HG03045 (cell line): ENCODE data around the gene ATP6V1G1.
"Not testable (repeated sequence)": the region's sequence is repeated elsewhere in the genome, so short reads cannot be mapped to it uniquely, and the experiment has no call there.

ENCODE experiments used
- ATAC-seq: cut with Tn5 transposase; IDR thresholded peaks from one replicate; pipeline ENCODE4 v1.9.1; 2021; ENCODE audit warnings: mild to moderate bottlenecking, moderate library complexity; ENCODE audit not compliant: unreplicated experiment

ATP6V1G1 gene

DNA sequence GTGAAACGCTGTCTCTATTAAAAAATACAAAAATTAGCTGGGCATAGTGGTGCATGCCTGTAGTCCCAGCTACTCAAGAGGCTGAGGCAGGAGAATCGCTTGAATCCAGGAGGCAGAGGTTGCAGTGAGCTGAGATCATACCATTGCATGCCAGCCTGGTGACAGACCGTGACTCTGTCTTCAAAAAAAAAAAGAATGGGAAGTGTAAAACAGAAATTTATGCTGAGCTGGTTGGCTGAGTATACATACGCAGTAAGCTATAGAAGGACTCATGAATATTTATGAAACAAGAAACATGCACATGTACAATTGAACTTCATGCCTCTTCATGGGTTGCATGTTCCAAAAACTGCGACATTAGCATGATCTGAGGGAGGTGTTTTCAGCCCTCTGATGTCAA, 10.8 kb upstream of the ATP6V1G1 start:
- not testable (repeated sequence) for ATAC-seq

DNA sequence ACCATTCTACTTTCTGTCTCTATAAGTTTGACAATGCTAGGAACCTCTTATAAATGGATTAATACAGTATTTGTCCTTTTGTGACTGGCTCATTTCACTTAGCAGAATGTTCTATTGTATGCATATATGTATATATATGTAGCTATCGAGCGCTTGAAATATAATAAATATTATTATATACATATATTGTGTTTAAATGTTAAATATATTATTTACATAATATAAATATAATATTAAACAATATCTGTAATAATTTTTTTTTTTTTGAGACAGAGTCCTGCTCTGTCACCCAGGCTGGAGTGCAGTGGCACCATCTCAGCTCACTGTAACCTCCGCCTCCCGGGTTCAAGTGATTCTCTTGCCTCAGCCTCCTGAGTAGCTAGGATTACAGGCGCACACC, 9.4 kb upstream of the ATP6V1G1 start:
- not testable (repeated sequence) for ATAC-seq

DNA sequence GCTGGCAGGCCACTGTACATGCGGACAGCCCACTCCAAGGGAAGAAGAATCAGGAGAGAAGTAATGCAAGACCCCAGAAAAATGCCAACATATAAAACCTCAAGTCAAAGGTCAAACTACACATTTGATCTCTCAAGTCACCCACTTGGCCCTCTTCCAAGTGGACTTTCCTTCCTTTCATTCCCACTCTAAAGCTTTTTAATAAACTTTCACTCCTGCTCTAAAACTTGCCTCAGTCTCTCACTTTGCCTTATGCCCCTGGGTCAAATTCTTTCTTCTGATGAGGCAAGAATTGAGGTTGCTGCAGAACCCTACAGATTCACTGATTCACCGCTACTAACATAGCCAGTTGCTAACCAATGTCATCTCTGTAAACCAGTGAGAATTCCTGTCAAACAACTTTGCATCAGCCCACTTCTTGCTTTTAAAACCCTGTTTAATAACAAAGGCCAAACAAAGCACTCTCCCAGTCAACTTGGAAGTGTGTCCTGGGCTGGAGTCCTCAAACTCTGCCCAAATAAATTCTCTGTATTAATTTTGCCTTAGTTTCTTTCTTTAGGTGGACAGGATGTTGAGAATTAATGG, 6.9 kb upstream of the ATP6V1G1 start:
- no peak for ATAC-seq

DNA sequence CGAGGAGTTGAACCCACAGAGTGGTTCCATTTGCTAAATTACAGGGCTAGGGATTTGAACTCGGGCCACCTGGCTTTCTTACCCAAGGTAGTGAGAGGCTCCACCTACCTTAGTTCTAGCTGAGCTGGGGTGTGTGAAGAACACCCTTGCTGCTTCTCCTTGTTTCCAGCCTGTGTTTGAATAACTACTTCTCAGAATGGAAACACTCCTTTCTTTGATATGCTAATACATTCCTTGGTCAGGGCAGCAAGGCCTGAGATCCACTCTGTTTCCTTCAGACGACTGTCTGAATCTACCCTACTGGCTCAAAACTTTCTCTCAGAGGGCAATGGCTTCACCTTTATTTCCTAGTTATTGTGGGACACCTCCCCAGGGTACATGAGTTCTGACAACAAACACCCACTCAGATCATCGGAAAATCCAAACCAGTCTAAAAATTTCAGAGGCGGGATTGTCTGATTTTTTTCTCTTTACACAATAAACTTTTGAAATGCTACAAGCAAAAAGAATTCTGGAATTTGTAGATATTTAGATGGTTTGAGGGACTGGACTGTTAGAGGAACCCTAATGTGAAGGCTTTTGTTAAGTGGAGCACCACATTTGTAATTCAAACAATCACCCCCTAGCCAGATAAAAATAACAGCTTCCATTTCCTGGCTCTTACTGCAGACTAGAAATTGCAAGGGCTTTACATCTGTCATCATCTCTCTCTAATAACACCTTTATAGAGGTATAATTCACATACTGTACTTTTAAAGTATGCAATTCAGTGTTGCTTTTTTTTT, 4.0 kb upstream of the ATP6V1G1 start:
- no peak for ATAC-seq

DNA sequence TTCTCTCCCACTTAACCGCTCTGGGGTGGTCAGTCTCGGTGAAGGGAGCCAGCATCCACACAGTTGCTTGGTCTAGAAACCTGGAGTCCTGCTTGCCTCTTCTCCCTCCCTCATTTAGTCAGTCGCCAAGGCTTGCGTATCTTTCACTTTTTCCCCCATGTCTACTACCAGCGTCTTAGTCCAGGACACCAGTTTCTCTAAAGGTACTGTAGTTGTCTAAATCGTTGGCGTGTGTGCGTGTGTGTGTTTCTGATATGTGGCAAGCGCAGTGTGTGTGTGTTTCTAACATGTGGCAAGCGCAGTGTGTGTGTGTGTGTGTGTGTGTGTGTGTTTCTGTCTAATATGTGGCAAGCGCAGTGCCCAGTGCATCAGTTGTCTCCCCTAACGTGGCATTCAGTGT, 641 bp downstream of the ATP6V1G1 start:
- no peak for ATAC-seq

DNA sequence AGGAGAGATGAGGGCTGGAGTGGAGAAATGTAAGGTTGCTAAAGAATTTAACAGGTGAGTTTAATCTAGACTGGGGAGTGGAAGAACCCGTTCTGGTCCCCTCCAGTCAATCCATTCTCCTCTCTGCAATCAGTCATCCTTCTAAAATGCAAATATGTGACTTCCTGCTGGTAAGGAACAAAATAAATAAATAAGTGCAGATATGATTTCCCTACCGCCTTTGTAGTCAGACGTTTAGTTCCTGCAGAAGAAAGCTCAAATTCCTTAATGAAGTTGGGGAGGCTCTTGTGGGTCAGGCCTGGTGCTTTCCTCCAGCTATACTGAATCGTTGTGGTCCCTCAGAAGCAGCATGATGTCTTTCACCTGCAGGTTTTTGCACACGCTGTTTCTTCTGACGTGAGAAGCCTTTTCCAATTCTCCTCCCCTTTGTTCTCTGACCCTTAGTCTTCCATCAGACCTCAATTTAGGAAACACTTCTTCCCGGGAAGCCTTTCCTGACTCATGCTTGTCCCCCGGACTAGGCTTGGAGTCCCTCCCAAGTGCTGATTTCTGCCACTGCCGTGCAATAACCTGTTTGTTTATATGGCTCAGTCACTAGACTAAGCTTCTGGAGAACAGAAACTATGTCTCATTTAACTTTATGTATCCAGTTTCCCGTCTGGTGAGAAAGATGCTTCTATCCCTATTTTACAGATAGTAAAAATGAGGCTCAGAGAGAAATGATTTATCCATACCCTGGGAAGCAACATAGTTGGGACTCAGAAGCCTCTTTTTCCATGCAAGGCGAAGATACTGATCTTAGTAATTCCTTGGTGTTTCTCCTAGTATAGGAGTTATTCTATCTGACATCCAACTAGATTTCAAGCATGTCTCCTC, 1.3 kb downstream of the ATP6V1G1 start:
- ATAC-seq: no peak

DNA sequence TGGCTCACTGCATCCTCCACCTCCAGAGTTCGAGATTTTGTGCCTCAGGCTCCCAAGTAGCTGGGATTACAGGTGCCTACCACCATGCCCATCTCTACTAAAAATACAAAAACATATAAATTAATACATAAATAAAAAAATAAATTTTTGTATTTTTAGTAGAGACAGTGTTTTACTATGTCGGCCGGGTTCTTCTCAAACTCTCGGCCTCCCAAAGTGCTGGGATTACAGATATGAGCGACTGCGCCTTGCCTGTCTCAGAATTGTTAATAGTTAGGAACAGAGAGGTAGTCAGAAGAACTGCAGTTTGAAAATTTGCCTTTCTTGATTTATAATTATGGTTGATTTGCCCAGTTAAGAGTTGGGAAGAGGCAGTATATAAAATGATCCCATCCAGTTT, 2.8 kb downstream of the ATP6V1G1 start:
- no peak for ATAC-seq

DNA sequence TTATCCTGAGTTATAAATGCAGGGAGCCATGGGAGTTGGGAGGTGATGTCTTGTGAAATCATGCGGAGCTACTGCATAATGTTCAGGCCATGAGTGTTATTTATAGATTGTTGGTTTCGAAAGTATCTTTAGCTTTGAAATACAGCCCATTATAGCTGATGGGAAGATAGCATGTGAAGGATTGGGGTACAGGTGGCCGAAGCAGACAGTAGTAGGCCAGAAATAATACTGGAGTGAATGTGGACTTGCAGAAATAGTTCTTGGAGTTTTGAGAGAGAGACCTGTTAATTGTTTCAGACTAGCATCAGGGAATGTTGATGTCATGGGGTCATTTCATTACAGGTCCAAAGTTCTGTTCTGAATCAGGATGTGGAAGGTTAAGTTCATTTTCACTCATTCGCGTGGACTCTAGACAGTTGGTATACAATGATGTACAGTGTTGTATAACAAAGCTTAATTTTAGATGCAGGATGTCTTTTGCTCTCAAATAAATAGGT, 3.8 kb downstream of the ATP6V1G1 start:
- ATAC-seq: no peak

DNA sequence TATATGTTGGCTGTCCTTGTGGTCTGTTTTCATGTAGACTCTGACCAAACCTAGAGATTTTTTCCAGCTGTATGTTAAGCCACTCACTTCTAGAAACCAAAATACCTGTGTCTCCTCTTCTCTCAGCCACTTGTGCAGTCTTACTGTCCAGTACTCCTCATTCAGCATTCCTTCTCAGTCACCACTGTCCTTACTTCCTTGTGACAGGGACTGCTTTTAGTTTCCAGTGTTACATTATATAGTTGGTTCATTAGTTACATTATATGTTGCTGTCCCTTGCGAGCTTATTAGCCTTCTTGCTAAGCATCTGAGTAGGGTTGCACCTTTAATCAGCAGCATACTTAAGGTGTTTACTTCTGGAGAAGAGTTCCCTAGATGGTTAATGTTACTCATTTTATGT, 4.3 kb downstream of the ATP6V1G1 start:
- no peak for ATAC-seq

DNA sequence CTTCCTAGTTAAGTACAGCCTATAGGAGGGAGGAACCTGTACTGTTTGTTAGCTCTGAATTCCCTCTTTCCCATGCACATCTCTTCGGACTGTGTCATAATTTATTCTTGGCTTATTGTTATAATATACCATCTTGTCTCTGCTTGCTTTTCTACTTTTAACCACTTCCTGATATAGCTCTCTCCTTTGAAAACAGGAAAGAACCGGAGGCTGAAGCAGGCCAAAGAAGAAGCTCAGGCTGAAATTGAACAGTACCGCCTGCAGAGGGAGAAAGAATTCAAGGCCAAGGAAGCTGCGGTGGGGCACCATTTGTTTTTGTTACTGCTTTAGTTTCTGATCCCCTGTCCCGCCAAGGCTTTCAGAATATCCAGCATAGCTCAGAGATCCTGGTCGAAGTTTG, 4.8 kb downstream of the ATP6V1G1 start:
- ATAC-seq: no peak

DNA sequence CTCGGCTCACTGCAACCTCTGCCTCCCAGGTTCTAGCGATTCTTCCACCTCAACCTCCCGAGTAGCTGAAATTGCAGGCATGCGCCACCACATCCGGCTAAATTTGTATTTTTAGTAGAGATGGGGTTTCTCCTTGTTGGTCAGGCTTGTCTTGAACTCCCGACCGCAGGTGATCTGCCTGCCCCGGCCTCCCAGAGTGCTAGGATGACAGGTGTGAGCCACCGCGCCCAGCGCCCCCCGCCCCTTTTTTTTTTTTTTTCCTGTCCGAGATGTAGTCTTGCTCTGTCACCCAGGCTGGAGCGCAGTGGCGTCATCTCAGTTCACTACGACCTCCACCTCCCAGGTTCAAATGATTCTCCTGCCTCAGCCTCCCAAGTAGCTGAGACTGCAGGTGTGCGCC, 6.6 kb downstream of the ATP6V1G1 start:
- ATAC-seq: no peak

DNA sequence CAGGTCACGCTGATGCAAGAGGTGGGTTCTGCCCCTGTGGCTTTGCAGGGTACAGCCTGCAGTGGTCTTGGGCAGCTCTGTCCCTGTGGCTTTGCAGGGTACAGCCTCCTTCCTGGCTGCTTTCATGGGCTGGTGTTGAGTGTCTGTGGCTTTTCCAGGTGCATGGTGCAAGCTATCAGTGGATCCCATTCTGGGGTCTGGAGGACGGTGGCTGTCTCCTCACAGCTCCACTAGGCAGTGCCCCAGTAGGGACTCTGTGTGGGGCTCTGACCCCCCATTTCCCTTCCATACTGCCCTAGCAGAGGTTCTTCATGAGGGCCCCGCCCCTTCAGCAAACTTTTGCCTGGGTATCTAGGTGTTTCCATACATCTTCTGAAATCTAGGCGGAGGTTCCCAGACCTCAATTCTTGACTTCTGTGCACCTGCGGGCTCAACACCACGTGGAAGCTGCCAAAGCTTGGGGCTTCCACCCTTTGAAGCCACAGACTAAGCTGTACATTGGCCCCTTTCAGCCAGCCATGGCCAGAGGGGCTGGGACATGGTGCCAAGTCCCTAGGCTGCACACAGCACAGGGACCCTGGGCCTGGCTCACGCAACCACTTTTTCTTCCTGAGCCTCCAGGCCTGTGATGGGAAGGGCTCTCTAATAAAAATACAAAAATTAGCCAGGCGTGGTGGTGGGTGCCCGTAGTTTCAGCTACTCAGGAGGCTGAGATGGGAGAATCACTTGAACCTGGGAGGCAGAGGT, 13.1 kb downstream of the ATP6V1G1 start:
- not testable (repeated sequence) for ATAC-seq

DNA sequence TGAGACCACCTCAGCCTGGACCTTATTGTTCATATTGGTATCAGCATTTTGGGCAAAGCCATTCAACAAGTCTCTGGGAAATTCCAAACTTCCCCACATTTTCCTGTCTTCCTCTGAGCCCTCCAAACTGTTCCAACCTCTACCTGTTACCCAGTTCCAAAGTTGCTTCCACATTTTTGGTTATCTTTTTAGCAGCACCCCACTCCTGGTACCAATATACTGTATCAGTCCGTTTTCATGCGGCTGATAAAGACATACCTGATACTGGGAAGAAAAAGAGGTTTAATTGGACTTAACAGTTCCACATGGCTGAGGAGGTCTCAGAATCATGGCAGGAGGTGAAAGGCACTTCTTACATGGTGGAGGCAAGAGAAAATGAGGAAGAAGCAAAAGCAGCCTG, 14.2 kb downstream of the ATP6V1G1 start:
- ATAC-seq: not testable (repeated sequence)

DNA sequence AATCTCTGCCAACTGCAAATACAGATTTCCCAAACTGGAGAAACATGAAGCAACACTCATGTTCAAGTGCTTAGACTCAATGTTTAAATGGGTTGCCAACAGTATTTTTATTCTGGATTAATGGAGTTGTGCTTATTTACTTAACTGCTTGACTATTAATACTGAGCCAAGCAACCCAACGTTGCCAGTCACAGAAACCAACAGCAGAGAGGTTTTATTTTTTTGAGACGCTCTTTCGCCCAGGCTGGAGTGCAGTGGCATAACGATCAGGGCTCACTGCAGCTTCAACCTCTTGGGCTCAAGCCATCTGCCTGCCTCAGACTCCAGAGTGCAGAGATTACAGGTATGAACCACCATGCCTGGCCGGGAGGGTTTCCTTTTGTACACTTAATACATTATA, 15.1 kb downstream of the ATP6V1G1 start:
- ATAC-seq: no peak

DNA sequence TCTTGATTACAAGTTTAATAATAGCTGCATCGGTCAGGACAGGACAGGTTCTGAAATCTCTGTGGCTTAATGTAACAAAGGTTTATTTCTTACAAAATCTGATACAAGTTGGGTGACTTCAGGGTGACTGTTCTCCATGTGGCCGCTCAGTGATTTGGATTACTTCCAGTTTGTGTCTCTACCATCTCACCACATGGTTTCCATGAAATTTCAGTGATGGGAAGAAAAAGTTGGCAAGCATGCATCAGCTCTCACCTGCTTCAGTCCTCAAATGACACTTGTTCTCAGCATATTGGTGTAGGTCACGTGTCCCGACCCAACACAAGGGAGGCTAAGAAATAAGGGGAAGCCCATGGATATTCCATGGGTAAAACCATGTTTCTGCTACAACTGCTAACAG, 15.7 kb downstream of the ATP6V1G1 start:
- no peak for ATAC-seq

DNA sequence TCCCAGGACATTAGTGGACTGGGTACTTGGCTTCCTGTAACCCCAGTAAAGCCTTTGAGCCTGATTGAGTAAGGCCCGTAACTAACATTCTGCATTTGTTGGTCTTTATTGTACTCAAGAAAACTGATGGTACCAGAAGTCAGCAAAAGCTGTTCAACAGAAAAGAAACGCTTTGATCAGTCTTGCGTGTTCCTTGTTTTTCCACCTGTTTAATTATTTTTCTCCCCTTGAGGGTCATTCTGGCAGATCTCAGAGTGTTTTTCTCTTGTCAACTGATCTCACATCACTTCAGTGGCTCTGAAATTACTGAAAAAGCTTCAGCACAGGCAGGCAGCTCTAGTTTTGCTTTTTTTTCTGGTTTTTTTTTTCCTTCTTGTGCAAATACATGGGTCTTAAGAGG, 17.4 kb downstream of the ATP6V1G1 start:
- ATAC-seq: no peak

DNA sequence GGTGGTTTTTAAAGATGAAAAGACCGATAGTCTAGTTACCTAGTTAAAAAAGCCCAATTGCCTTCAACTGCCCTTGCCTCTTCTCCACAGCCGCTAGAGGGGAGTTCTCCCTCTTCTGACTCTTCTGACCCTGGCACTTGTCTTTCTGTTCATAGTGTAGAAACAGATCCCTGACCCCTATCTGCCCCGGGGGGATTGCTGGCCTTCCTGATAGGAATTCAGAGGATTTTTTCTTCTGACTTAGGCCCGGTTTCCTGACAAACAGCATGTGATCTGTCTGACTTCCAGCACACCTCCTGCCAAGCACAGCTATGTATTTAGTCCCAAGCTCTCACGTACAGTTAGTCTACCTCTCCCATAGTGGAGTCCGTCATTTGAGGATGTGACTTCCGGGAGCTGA, 18.5 kb downstream of the ATP6V1G1 start:
- no peak for ATAC-seq

DNA sequence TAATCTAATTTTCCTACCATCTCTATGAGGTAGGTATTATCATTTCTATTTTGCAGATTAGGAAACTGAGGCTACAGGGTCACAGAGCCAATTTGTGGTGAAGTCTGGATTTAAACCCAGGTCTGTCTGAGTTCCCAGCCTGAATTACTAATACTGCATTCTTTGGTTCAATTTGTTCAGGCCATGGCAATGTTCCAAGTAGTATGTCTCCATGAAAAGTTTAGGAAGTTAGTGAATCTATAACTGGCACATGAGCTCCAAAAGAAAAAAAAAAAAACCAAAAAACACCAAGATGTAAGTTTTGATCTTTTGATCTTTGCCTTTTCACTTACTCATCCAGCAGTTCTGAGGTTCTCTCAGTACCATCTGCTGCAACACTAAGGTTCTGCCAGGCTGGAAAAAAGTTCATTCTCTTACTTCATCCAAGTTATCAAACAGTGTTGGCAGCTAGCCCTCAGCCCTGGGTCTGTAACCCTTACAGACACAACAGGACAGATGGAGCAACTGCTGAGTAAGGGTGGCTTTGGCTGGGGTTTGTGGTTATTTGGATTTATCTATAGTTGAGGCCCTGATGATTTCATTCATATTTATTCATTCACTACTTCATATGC, 19.1 kb downstream of the ATP6V1G1 start:
- ATAC-seq: no peak

DNA sequence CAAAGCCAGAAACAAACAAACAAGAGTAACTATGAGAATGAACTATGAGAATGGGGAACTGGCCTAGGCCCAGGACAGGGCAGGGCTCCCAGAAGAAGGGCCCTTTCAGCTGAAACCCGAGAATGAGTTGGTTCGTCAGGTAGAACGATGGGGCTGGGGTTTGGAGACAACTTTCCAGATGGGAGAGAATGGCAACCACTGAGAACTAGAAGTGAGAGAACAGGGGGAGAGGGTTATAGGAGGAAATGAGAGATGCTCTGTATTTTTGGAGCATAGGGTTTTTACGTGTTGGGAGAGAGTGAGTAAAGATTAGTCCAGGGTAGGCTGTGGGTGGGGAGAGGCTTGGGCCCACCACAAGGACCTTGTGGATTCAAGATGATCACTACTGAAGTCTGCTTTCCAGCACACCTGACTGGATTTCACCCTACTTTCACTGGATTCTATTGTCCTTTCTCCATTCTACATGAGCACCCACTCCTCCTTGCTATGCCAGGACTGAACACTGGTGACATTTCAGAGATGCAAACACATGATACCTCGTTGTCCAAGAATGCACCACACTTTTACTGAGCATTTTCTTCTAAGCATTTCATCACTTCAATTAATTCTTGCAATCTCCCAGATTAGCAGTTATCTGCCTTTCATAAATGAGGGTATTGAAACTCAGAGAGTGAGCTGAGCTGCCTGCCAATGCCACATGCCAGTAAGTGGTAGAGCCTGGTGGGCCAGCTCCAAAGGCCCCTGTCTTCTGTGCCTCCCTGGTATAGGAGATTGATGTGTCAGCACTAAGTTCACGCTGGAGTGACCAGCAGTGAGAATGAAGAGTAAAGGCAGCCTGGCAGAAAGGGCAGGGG, 20.3 kb downstream of the ATP6V1G1 start:
- ATAC-seq: peak; percentile 43

DNA sequence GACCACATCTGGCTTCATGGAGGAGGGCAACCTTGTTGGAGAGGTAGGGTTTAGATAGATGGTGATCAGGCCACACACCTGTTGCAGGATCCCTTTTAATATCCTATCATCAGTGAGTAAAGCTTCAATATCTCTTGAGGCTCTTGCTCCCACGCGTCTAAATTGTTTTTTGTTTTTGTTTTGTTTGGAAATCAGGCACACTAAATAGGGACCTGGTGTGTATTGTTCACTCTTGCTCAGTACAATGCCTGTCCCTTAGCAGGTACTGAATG, 20.9 kb downstream of the ATP6V1G1 start:
- ATAC-seq: no peak
